GM12872 (cell line): ENCODE data around the gene PHC2.

Experiments used
- TF ChIP-seq, protein P1 (sequence below): IDR thresholded peaks from 3 replicates; pipeline ENCODE4 v1.5.1; 2011; ENCODE audit warnings: low read depth, mild to moderate bottlenecking, low read length, moderate library complexity; ENCODE audit not compliant: insufficient read depth

Gene PHC2

DNA sequence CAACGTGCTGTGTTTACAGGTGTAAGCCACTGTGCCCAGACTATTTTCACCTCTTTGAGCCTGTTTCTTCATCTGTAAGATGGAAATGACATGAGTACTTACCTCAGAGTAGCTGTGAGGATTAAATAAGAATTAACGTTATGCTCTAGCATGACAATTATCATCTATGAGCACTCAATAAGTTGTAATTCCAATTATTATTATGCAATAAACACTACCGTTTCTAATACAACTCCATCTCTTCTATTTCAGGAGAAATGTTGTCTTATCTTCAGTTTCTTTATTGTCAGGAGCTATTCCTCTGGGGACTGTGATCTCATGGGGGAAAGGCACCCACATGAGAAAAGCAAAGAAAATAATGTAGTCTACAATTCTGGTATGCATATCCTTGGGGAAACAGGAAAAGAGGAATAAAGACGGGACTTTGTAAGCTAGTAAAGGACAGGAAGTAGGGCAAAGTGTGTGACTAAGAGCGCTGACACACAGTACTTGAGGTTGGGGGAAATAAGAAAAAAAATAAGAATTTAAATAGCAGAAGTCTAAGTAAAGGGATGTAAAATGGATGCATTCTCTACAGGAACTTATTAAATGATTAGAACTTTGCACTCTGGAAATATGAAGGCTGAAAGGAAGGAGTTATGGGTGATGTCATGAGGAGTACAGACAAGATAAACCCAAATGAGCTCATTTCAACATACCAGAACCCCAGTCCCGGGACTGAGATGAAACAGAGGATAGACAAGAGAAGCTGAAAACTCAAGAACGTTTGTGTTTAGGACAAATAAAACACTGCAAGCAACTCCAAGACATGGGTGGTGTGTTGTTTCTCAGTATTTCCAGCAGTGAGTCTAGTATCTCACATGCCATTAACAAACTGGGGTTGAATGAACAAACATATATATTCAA lies 9.8 kb downstream of the PHC2 start:
- TF ChIP-seq, protein P1, sequence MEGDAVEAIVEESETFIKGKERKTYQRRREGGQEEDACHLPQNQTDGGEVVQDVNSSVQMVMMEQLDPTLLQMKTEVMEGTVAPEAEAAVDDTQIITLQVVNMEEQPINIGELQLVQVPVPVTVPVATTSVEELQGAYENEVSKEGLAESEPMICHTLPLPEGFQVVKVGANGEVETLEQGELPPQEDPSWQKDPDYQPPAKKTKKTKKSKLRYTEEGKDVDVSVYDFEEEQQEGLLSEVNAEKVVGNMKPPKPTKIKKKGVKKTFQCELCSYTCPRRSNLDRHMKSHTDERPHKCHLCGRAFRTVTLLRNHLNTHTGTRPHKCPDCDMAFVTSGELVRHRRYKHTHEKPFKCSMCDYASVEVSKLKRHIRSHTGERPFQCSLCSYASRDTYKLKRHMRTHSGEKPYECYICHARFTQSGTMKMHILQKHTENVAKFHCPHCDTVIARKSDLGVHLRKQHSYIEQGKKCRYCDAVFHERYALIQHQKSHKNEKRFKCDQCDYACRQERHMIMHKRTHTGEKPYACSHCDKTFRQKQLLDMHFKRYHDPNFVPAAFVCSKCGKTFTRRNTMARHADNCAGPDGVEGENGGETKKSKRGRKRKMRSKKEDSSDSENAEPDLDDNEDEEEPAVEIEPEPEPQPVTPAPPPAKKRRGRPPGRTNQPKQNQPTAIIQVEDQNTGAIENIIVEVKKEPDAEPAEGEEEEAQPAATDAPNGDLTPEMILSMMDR, result no peak

DNA sequence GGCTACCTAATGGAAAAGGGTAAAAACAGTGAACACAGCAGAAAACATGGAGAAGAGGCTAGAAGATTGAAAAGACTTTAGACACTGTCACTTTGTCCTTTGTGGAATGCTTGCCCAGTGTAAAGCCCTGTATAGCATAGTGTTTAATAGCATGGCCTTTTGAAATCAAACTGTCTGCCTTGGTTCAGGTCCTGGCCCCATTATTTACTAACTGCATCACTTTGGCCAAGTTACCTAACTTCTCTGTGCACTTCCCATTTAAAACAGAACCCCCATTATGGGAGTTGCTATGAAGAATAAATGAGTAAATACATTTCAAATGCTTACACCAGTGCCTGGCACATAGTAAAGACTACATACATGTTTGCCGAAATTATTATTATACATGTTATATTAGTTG lies 12.1 kb downstream of the PHC2 start:
- TF ChIP-seq, protein P1, result no peak

GRCh38 chr1:33414879-33415278 lies 16.0 kb downstream of the PHC2 start:
- TF ChIP-seq, protein P1, result no peak

DNA sequence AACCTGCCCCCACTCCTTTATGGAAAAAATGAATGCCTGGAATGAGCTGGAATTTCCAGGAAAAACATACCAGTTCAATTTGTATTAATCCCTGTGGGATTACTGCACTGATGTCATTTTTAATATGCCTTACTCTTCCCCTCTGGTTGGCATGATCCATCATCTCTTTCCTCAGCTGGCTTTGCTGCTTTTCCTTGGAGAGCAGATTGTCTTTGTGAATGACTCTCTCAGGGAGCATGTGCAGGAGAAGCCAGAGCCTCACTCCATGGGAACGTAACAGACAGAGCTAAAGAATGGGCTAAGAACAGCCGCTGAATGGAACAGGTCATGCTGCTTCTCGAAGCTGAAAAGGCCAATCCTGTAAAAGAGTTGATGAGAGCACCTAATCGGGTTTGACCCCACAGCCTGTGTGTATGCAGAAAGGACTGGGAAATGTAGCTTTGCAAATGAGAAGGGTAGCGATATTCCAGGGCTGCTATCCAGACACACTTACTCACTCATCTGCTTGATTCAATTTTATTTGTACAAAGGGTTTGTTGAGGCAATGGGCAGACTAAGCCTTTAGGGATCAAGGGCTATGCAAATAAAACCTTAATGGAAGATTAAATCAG lies 20.7 kb downstream of the PHC2 start:
- TF ChIP-seq, protein P1, result no peak

GRCh38 chr1:33408093-33408436 lies 22.8 kb downstream of the PHC2 start:
- TF ChIP-seq, protein P1, result no peak

- TF ChIP-seq, protein P1, result no peak
Measured at GRCh38 chr1:33407352-33408092, 23.4 kb downstream of the PHC2 start.

DNA sequence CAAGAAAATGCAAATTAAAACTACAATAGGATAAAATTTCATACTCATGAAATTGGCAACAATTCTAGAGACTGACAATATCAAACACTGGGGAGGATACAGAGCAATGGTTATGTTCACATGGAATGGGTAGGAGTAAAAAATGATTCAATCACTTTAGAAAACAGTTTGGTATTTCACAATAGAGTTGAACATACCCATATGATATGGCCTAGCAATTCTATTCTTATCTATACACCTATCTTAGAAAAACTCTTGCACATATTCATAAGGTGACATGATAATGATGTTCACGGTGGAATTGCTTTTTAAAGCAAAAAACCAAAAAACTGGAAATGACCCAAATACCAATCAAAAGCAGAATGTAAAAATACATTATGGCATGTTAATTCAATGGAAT lies 28.7 kb downstream of the PHC2 start:
- TF ChIP-seq, protein P1, result no peak
